ENCODE results near the gene BMERB1. TPM values are rescaled to one million over a fixed set of nuclear protein-coding genes. Genes with fewer than 3 reads are reported as not detected.

Gene BMERB1
- 20.1 and 64.9 TPM in 2 replicates for total RNA-seq (ENCODE audit: low replicate concordance)

GRCh38 chr16:15434425-15435215 is at the start of gene BMERB1:
TSS of gene BMERB1 (plus strand) at chr16:15434588. CDS start at chr16:15434654, 66 bp downstream.

DNA sequence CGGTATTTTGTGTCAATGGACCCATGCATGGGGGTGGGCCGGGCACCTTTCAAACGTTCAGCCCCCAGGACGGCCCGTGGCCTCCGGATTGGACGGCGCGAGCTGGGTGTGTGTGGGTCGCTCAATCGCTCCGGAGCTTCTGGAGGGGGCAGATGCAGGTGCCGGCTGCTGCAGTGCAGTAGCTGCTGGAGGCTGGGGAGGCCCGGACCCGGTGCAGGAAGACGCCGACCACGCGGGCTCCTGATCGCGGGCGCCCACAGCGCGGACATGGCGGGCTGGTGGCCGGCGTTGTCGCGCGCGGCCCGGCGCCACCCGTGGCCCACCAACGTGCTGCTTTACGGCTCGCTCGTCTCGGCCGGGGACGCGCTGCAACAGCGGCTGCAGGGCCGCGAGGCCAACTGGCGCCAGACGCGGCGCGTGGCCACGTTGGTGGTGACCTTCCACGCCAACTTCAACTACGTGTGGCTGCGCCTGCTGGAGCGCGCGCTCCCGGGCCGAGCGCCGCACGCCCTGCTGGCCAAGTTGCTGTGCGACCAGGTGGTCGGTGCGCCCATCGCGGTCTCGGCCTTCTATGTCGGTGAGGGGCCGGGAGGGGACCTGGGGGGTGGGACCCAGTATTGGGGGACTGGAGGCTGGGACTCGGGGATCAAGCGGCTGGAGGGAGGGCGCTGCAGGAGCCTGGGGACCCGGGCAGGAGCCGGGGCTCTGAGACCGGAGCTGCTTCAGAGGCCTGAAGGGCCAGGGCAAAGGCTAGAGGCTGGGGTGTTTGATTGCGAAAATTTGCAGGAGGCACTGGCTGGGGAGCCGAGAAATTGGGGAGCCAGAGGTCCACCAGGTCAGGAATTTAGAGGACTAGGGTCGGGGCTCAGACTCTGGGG is 38.5 kb upstream of the BMERB1 start, which contains the start of gene MPV17L:
Gene MPV17L, plus strand, starts transcription at position 124 of the 878 bp plus-strand sequence. Its CDS starts 144 bp downstream, at position 268.

Other genes with a start within 250 kb of the BMERB1 start
- gene NPIPA5, start 56.3 kb upstream of the BMERB1 start, total RNA-seq (ENCODE audit: low replicate concordance): 1.5 TPM in 1 of 2 replicates, not detected in the other
- 0.15 and 0.35 TPM in 2 replicates for gene MPV17L, start 38.8 kb upstream of the BMERB1 start, total RNA-seq (ENCODE audit: low replicate concordance)
- 8.0 and 8.8 TPM in 2 replicates for gene MARF1, start 208.6 kb downstream of the BMERB1 start, total RNA-seq (ENCODE audit: low replicate concordance)
- 5.1 and 30.0 TPM in 2 replicates for gene NDE1, start 215.7 kb downstream of the BMERB1 start, total RNA-seq (ENCODE audit: low replicate concordance)

Measured in smooth muscle cell of the coronary artery (primary cell).